GM18505 (cell line): ENCODE results near the gene ZNF185.

ENCODE experiments used
- ATAC-seq: cut with Tn5 transposase; IDR thresholded peaks from one replicate; pipeline ENCODE4 v1.9.1; 2021; ENCODE audit not compliant: unreplicated experiment
- POLR2A ChIP-seq: IDR thresholded peaks from 4 replicates; pipeline ENCODE4 v1.6.1; 2011; ENCODE audit warnings: borderline replicate concordance; ENCODE audit not compliant: insufficient read depth, insufficient read length; ENCODE audit errors: extremely low read depth

Gene ZNF185

DNA sequence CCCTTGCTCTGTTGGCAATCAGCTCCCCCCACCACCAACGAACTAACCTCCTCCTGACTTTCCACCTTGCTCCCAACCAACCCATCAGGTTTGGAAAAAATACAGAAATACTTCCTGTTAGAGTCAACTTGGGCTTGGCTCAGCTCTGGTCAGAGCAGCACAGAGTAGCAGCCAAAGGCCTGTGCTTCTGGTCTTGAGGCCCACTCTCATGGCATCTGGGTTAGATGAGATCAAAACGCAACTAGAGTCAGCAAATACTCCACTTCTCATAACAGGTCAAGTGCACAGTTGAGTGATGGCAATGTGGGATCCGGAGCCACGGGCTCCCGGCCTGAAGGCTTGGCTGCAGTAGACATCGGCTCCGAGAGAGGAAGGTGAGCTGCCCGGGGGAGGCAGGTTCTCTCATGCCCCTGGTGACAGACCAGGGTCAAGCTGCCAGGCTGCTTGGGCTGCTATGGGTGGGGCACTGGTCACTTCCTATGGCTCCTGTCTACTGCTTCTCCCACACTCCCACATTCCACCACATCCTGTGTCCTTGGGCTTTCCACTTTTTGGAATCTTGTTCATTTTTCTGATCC lies 34.8 kb downstream of the ZNF185 start:
- TF ChIP-seq POLR2A: no peak
- no peak for ATAC-seq

DNA sequence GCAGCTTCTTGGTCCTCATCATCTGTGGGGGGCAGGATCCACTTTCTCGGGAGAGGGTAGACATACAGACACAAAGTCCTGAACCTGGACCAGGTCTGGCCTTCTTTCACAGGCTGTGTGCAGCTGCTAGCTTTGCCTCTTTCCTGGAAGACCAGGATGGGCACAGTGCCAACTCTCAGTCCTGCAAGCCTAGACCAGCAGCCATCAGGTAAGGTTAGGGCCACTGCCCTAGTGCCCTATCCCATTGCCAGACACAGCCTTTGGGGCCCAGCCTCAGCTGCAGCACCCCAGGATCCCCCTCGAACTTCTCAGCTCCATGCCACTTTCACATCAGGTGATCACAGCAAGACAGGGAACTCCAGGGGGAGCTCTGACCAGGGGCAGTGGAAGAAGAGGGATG lies 38.4 kb downstream of the ZNF185 start:
- no peak for ATAC-seq
- TF ChIP-seq POLR2A: no peak

DNA sequence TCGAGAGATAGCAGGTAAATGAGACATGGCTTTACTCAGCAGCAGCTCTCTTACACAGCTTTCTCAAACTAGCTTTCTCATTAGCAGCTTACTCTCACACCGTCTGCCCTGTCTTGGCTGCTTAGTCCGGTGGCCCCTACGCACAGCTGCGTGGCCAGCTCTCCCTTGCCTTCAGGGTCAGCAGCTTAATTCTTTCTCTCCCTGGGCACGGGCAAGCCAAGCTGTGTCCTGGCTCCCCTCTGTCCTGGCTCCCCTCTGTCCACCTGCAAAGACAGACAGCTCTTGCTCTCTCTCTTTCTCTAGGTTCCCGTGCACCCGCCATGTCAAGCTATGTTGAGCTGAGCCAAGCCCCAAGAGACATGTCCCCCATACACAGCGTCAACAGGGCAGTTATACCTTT lies 39.4 kb downstream of the ZNF185 start:
- ATAC-seq: no peak
- no peak for TF ChIP-seq POLR2A

DNA sequence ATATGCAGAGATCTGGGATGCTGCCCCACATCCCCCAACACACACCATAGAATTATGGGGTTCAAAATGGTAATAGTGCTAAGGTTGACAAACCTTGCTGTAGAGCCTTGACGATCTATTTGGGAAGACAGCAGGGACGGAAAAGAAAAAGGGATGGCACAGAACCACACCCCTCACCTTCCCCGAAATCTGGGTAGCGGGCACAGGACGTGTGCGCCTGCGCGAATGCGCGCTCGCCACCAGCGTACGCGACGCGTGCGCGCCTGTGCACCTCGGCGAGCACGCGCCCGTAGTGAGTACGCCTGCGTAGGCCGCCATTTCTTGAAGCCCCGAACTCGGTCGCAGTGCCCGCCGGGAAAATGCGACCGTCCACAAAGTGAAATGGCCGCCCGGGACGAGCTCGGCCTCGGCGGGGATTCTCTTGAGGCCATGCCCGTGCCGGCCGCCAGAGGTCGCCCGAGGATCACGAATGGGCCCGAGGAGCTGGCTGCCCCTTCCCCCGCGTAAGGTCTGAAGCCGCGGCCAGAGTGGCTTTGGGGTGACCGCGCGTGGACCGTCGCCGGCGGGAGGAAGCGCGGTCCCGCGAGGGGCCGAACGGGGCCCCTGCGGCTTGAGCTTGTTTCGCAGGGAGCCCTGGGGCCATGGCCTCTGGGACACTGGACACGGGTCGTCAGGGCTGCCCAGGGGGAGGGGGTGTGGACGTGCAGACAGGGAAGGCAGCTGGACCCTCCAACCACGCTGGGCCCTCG lies 43.6 kb downstream of the ZNF185 start:
- TF ChIP-seq POLR2A: peak; percentile 75
- ATAC-seq: peak; percentile 95

DNA sequence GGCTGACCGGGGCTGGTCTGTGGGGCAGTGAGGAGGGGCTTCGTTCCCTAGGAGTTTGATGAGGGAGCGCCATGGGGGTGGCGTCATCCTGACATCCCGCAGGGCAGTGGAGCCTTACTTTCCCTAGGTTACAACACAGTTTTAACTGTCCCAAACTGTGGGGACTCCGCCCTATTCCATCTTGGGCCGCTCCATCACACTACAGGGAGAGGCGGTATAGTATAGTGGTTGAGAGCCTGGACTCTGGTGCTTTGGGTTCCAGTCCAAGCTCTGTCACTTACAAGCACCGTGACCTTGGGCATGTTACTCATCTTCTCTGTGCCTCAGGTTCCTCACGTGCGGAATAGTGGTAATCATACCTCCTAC lies 44.2 kb downstream of the ZNF185 start:
- ATAC-seq: no peak
- TF ChIP-seq POLR2A: no peak

DNA sequence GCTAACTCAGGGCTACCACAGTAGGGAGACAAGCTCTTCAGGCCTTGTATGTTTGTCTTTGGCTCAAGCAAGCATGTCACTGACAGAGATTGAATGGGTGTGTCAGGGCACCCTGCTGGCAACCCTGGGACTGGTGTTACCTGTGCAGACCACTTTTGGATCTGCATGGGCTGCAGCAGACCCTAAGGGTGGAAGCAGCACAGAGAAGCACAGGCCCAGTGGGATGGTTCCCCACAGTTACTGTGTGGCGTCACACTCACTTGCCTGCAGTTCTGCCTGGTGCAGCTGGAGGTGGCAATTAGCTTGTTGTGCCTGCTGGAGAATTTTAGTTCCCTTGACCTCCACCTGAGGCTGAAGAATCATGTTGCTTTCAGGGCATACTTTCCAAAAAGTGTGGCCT lies 46.0 kb downstream of the ZNF185 start:
- TF ChIP-seq POLR2A: no peak
- no peak for ATAC-seq

DNA sequence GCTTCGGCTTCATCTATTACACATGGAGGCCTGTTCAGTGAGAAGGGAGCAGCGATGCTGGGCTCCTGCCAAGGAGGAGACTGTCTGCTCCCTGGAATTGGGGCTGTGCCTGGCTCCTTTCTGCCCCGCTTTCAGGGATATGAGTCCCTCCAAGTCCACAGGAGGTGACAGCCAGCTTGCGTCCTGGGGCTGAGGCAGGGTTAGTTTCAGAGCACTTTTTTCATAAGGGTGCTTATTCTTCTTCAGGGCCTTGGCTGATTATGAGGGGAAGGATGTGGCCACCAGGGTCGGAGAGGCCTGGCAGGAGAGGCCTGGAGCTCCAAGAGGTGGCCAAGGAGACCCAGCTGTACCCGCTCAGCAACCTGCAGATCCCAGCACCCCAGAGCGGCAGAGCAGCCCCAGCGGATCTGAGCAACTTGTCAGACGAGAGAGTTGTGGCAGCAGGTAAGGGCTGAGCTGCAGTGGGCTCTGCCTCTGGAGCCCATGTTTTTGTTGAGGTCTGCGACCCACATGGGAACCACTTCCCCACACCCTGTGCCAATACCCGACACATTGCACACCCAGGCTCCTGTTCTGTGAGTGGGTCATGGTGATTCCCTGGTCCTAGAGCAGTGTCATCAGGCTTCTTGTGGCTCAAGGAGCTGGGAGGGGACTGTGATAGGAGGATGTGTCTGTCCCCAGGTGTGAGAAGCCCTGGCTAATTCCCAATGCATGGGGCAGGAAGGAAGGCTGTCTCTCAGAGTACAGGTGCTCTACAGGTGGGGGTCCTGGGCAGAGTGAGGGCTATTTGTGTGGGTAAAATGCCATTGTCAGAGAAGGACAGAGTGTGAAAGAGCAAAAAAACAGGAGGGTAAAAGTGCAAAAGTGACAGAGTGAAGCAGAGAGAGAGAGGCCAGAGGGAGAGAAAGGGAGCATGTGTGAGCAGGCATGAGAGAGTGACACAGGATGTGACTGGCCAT lies 47.4 kb downstream of the ZNF185 start:
- ATAC-seq: no peak
- TF ChIP-seq POLR2A: no peak

DNA sequence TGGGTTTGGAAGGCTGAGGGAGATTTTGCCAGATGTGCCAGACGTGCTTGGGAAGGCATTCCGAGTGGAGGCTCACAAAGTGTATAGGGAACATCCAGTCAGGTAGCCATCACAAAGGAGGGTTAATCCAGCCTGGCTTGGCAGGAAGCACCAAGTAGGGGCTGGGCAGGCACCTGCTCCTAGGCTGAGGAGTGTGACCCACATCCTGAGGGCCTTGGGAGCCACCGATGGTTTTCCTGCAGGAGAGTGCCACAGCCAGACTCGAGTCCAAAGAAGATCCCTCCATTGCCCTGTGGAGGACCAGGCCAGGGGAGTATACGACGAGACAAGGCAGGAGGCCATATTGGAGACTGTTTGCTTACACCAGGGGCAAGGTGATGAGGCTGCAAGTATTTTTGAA lies 48.8 kb downstream of the ZNF185 start:
- ATAC-seq: no peak

More for the DNA sequence above, 48.8 kb downstream of the ZNF185 start:
- TF ChIP-seq POLR2A: no peak
